ENCODE data around the gene ACSM3. TPM values are rescaled to one million over a fixed set of nuclear protein-coding genes. Genes with fewer than 3 reads are reported as not detected.

Gene ACSM3
- total RNA-seq, 1 experiment from 2014 or later = 2.2 TPM

Other genes starting within 250 kb of the ACSM3 start
- gene ACSM2B, start 187.6 kb upstream of the ACSM3 start, total RNA-seq (2014; rRNA removed; shearing (Covaris generic)) = not detected in 2 replicates
- gene ACSM1, start 66.3 kb upstream of the ACSM3 start, total RNA-seq (2014; rRNA removed; shearing (Covaris generic)) = not detected in 2 replicates
- gene THUMPD1, start 22.2 kb upstream of the ACSM3 start, total RNA-seq (2014; rRNA removed; shearing (Covaris generic)) = 47.7 and 63.0 TPM in 2 replicates
- gene ERI2, start 42.5 kb downstream of the ACSM3 start, total RNA-seq (2014; rRNA removed; shearing (Covaris generic)) = 20.2 and 20.5 TPM in 2 replicates
- 4.7 and 17.3 TPM in 2 replicates for gene REXO5, start 42.5 kb downstream of the ACSM3 start, total RNA-seq (2014; rRNA removed; shearing (Covaris generic))
- 10.2 and 16.9 TPM in 2 replicates for gene DCUN1D3, start 136.3 kb downstream of the ACSM3 start, total RNA-seq (2014; rRNA removed; shearing (Covaris generic))
- 42.1 and 59.4 TPM in 2 replicates for gene LYRM1, start 136.8 kb downstream of the ACSM3 start, total RNA-seq (2014; rRNA removed; shearing (Covaris generic))

Data from Daoy (cell line).